ENCODE measurements around the gene PPM1A.

DNA sequence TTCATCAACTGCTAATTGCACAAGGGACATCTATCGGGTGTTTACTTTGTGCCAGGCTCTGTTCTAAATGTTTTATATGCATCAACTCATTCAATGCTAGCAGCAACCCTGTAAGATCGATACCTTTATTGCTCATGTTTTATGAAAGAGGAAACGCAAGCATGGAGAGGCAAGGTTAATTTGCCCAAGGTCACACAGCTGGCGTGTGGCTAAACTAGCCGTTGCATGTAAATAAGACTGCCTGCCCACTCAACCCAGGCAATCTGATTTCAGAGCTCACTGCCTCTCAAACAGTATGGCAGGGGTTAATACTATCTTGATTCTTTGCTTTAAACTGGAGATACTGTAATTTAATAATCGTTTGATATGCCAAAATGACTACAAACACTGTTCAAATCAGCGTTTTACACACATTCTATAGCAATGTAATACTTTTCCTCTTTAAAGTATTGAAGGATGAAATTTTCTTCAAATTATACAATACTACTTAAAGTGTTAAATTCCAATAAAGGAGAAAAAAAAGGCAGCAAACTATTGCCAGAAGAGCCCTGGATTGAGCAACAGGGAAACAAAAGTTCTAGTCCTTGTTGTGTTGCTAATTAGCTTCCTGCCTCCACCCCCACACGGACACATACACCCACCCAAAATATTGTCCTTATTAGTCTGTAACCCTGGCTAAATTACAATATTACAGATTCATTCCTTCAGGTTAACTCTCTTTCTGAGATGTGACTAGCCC is 44.7 kb upstream of the PPM1A start:
- no peak for TF ChIP-seq CTCF (IDR thresholded peaks at IDR 0.05 in 4 of 5, conservative IDR thresholded peaks at IDR 0.05 in 1 of 5)
- no peak for TF ChIP-seq POLR2A (IDR thresholded peaks at IDR 0.05)

Measured in gastrocnemius medialis (tissue), 4 donors.